DMS114 treated with DMSO at 0.1 percent for 48 hours (cell line): ENCODE results near the gene TRIM29.
"Not testable (repeated sequence)": the region's sequence is repeated elsewhere in the genome, so short reads cannot be mapped to it uniquely, and the experiment has no call there.

Experiments
- DNase-seq: peaks from one replicate; lab custom pipeline; 2025; ENCODE audit not compliant: unreplicated experiment; lab: John Stamatoyannopoulos, UW

Gene TRIM29

GRCh38 chr11:120137611-120138521 lies at the start of gene TRIM29:
Gene TRIM29 (minus strand): TSS chr11:120138113. CDS start chr11:120138031, 82 bp downstream.
- no peak for DNase-seq

- DNase-seq, result no peak
Observed at GRCh38 chr11:120186774-120187591, 49.1 kb upstream of the TRIM29 start.

GRCh38 chr11:120186456-120186773 lies 48.5 kb upstream of the TRIM29 start:
- no peak for DNase-seq

GRCh38 chr11:120185706-120186455 lies 48.0 kb upstream of the TRIM29 start:
- no peak for DNase-seq

DNA sequence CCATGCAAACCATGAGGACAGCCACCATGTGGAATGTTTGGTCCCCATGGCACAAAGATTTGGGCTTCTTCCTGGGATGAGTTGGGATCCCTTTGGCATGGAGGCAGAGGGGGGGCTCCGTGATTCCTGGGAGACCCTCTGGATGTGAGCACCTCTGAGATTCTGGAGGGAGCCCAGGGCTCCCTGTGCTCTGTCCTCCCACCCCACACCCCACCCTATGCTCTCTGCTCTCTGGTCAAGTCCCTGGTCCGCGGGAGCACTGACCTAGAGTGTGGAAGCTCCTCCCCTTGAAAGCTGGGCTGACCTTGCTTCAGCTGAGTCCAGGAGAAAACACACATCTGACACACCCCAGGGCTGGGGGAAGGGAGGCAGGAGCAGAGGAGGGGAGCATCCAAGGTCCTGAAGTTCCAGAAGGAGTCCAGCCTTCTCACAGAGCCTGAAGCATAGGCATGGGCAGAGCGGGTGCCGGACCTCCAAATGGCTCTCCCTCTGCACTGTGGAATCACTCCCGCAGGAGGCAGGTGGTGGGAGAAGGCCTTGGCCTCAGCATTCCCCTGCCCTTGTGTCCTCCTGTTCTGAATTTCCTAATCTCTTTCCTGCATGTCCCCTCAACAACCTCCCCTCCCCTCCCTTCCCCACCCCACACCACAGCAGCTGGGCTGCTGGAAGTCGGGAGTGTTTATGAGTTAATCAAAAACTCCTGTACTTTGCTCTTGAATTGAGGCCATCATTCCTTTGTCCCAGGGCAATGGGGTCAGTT lies 47.2 kb upstream of the TRIM29 start:
- DNase-seq, result no peak

- DNase-seq, result no peak
Observed at GRCh38 chr11:120184371-120184945, 46.5 kb upstream of the TRIM29 start.

GRCh38 chr11:120183701-120184141 lies 45.8 kb upstream of the TRIM29 start:
- no peak for DNase-seq

- DNase-seq, result no peak
Observed at GRCh38 chr11:120182790-120183491, 45.0 kb upstream of the TRIM29 start.

- no peak for DNase-seq
Observed at GRCh38 chr11:120182372-120182771, 44.5 kb upstream of the TRIM29 start.

GRCh38 chr11:120181376-120181975 lies 43.6 kb upstream of the TRIM29 start:
- DNase-seq, result no peak

DNA sequence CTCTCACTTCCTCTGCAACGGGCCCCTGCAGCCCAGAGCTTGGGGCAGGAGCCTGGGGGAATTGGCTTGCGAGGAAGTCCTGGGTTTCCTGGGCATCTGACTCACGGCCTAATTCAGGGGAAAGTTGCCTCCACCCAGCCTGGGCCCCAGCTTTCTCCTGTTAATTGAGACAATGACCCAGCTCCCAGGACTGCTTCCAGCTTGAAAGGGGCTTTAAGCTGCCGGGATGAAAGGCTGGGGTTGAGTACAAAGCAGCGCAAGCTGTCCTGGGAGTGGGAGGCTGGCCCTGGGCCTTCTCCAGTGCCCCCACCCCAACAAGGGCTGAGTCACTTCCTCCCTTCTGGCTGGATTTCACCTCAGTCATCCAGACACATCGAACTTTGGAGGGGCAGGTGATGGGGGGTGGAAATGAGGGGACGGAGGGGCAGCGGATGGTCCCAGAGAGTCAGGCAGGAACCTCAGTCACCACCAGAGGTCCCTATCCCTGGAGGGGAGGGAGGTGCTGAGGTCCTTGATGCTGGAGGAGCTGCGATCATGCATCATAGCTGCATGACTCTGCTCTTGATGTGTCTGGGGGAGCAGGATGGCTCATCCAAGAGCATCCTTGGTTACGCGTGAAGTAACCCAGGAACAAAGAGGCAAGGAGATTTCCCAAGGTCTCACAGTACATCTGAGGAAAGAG lies 42.8 kb upstream of the TRIM29 start:
- no peak for DNase-seq

DNA sequence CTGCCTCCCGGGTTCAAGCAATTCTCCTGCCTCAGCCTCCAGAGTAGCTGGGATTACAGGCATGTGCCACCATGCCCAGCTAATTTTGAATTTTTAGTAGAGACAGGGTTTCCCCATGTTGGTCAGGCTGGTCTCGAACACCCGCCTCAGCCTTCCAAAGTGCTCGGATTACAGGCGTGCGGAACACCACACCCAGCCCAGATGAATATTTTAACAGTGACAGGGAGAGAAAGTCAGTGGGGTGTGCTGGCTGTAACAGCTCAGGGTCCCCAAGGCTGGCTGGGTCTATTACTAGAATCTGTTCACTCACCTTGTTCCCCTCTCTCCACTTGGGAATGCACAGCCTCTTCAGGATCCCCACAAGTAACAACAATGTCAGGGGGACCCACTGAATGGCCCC lies 42.1 kb upstream of the TRIM29 start:
- not testable (repeated sequence) for DNase-seq

DNA sequence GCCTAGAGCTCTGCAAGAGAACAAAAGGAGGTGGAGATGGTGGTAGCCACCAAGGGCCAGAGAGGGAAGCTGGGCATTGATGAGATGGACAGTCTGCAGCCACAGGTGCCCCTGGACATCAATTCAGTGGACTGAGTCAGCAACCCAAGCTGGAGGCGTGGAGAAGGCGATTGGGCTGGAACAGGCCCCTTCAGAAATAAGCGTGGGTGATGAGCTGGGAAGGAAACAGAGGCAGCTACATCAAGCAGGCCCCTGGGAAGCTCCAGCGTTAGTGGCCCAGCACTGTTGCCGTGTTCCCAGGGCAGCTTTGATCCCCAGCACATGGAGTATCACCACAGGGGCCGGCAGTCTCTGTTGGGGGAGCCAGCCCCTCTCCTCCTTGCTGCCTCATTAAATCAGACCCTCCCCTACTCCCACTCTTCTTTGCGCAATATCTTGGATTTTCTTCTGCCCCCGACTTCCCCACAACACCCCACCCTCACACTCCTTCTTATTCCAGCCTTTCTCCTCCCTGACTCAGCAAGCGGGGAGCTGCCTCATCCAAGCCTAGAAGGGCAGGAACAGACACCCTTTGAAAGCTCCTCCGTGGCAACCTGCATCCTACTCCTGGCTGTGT lies 41.3 kb upstream of the TRIM29 start:
- DNase-seq, result no peak

DNA sequence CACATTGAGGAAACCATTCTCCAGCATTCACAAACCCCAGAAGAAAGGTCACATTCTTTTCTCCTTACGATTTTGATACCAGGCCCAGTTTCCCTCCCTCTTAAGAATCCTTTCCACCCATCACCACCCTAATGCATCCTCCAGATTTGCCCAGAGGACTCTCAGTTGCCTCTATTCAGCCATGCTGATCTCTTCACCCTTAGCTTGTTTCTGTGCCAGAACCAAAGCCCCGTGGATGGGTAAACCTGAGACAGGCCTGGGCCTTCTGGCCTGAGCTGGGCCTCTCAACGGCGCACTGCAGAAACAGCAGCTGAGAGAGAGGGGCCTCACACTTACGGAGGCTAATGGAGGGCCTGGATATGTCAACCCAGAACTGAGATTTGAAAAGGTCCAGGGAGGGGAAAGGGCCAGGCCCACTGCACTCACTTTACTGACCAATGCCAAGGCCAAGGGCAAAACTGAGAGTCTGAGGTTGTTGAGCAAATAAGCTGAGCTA lies 40.7 kb upstream of the TRIM29 start:
- no peak for DNase-seq

GRCh38 chr11:120174866-120175265 lies 37.0 kb upstream of the TRIM29 start:
- no peak for DNase-seq

GRCh38 chr11:120173807-120174206 lies 35.9 kb upstream of the TRIM29 start:
- DNase-seq, result no peak

- DNase-seq, result no peak
Observed at GRCh38 chr11:120173019-120173705, 35.2 kb upstream of the TRIM29 start.
